Activated CD8-positive, alpha-beta memory T cell treated with anti-CD3 and anti-CD28 coated beads, Interleukin-2, amount 10 ng/mL, durations not matched to agents 7 days and 5 days (primary cell): ENCODE results near the gene IDI1. TPM values are rescaled to one million over a fixed set of nuclear protein-coding genes. Genes with fewer than 3 reads are reported as not detected.
"Not testable (repeated sequence)": the region's sequence is repeated elsewhere in the genome, so short reads cannot be mapped to it uniquely, and the experiment has no call there.

Experiments used
- ATAC-seq: fragments of 150-1000 bp; cut with Tn5 transposase; one replicate; pipeline ENCODE4 v1.10.0; 2021; ENCODE audit warnings: moderate library complexity
- CTCF ChIA-PET: fragments of 350-600 bp; sonication (Branson Sonifier 250); formaldehyde crosslinking; loops from one replicate; lab custom pipeline; 2021; ENCODE audit warnings: antibody characterized with exemption; lab: Charles Lee
- DNase-seq: peaks from one replicate; pipeline ENCODE4 v3.0.0-alpha.2; 2020
- H3K27ac Mint-ChIP-seq: one replicate; pipeline ENCODE4 v1.8.0; 2021; ENCODE audit warnings: mild to moderate bottlenecking, mixed read lengths
- H3K27me3 Mint-ChIP-seq: one replicate; pipeline ENCODE4 v1.8.0; 2021; ENCODE audit warnings: mixed read lengths
- H3K36me3 Mint-ChIP-seq: one replicate; pipeline ENCODE4 v1.8.0; 2021; ENCODE audit warnings: mild to moderate bottlenecking, mixed read lengths
- H3K4me1 Mint-ChIP-seq: one replicate; pipeline ENCODE4 v1.8.0; 2021; ENCODE audit warnings: mixed read lengths
- H3K4me3 Mint-ChIP-seq: one replicate; pipeline ENCODE4 v1.8.0; 2021; ENCODE audit warnings: mild to moderate bottlenecking, moderate library complexity, mixed read lengths
- H3K9me3 Mint-ChIP-seq: one replicate; pipeline ENCODE4 v1.8.0; 2022; ENCODE audit warnings: low read depth, mixed read lengths
- total RNA-seq, 2 experiments: library from RNA; stranded (reverse); gene quantifications; one replicate each; pipeline ENCODE4 v1.2.3, GENCODE V29; 2021

Gene IDI1
- total RNA-seq, 2 experiments from 2014 or later: 60.8 to 75.8 TPM

- Mint-ChIP-seq H3K27me3 (no peaks in the 10 kb centered on the region), H3K9me3 (no peaks in the 10 kb centered on the region), H3K36me3 (peaks cover 29% of the 10 kb centered on the region), H3K4me1 (no peaks in the 10 kb centered on the region), H3K27ac (no peak overlapping the region), H3K4me3 (no peak overlapping the region)
- CTCF ChIA-PET: no interaction called here
- DNase-seq (no peak), ATAC-seq (no peak)
Measured at GRCh38 chr10:1078668-1079067, 29.7 kb upstream of the IDI1 start.

- H3K36me3 Mint-ChIP-seq: peaks cover 27% of the 10 kb centered on the region
- H3K27ac Mint-ChIP-seq: no peak overlapping the region
- peaks cover 2% of the 10 kb centered on the region for H3K4me1 Mint-ChIP-seq
- no peaks in the 10 kb centered on the region for H3K9me3 Mint-ChIP-seq
- ATAC-seq (no peak), DNase-seq (no peak)
- no peaks in the 10 kb centered on the region for H3K27me3 Mint-ChIP-seq
- CTCF ChIA-PET: interaction anchor here (1.3 to 1.6 kb wide), 2 partner anchors 17 to 46 kb away, joined by 3 read pairs; no protein-coding TSS in a partner anchor
- H3K4me3 Mint-ChIP-seq: no peak overlapping the region
Measured at GRCh38 chr10:1074748-1075308, 25.9 kb upstream of the IDI1 start.

GRCh38 chr10:1074052-1074747, 25.3 kb upstream of the IDI1 start:
- DNase-seq (no peak), ATAC-seq (no peak)
- CTCF ChIA-PET: interaction anchor here (1.3 to 1.6 kb wide), 3 partner anchors 17 to 45 kb away, joined by 3 read pairs; no protein-coding TSS in a partner anchor
- Mint-ChIP-seq H3K27ac (no peak overlapping the region), H3K4me3 (no peak overlapping the region), H3K36me3 (peaks cover 23% of the 10 kb centered on the region), H3K4me1 (peaks cover 8% of the 10 kb centered on the region), H3K27me3 (no peaks in the 10 kb centered on the region), H3K9me3 (no peaks in the 10 kb centered on the region)

GRCh38 chr10:1070919-1071318, 22.0 kb upstream of the IDI1 start:
- Mint-ChIP-seq H3K36me3 (peaks cover 20% of the 10 kb centered on the region), H3K4me1 (peaks cover 31% of the 10 kb centered on the region), H3K9me3 (no peaks in the 10 kb centered on the region), H3K27me3 (no peaks in the 10 kb centered on the region), H3K4me3 (no peak overlapping the region), H3K27ac (no peak overlapping the region)
- DNase-seq (no peak), ATAC-seq (no peak)
- CTCF ChIA-PET: no interaction called here

- Mint-ChIP-seq H3K27ac (no peak overlapping the region), H3K27me3 (no peaks in the 10 kb centered on the region), H3K4me3 (no peak overlapping the region), H3K36me3 (peaks cover 28% of the 10 kb centered on the region), H3K9me3 (no peaks in the 10 kb centered on the region), H3K4me1 (peaks cover 42% of the 10 kb centered on the region)
- ATAC-seq: peak; percentile 23
- DNase-seq: no peak
- CTCF ChIA-PET: no interaction called here
Measured at GRCh38 chr10:1068380-1069361, 19.8 kb upstream of the IDI1 start.

GRCh38 chr10:1066734-1067133, 17.8 kb upstream of the IDI1 start:
- H3K36me3 Mint-ChIP-seq: peaks cover 22% of the 10 kb centered on the region
- DNase-seq, CTCF ChIA-PET, ATAC-seq, H3K9me3 Mint-ChIP-seq, H3K4me3 Mint-ChIP-seq, H3K27ac Mint-ChIP-seq, H3K27me3 Mint-ChIP-seq: not testable (repeated sequence)
- H3K4me1 Mint-ChIP-seq: peaks cover 62% of the 10 kb centered on the region

- H3K4me1 Mint-ChIP-seq: peaks cover 78% of the 10 kb centered on the region
- H3K36me3 Mint-ChIP-seq: peaks cover 21% of the 10 kb centered on the region
- H3K27me3 Mint-ChIP-seq: no peaks in the 10 kb centered on the region
- no peak overlapping the region for H3K27ac Mint-ChIP-seq
- ATAC-seq (no peak), DNase-seq (no peak)
- CTCF ChIA-PET: no interaction called here
- H3K4me3 Mint-ChIP-seq: no peak overlapping the region
- H3K9me3 Mint-ChIP-seq: no peaks in the 10 kb centered on the region
Measured at GRCh38 chr10:1064964-1065247, 16.0 kb upstream of the IDI1 start.

GRCh38 chr10:1063232-1063865, 14.4 kb upstream of the IDI1 start:
- peak overlapping the region; percentile 69 for H3K27ac Mint-ChIP-seq
- H3K9me3 Mint-ChIP-seq: no peaks in the 10 kb centered on the region
- peak; percentile 78 for ATAC-seq
- peaks cover 22% of the 10 kb centered on the region for H3K36me3 Mint-ChIP-seq
- no peaks in the 10 kb centered on the region for H3K27me3 Mint-ChIP-seq
- CTCF ChIA-PET: no interaction called here
- peaks cover 75% of the 10 kb centered on the region for H3K4me1 Mint-ChIP-seq
- H3K4me3 Mint-ChIP-seq: peak overlapping the region; percentile 11
- DNase-seq: peak; percentile 55

GRCh38 chr10:1061930-1062774, 13.2 kb upstream of the IDI1 start:
- Mint-ChIP-seq H3K4me1 (peaks cover 77% of the 10 kb centered on the region), H3K27me3 (no peaks in the 10 kb centered on the region), H3K4me3 (peak overlapping the region; percentile 11), H3K36me3 (peaks cover 23% of the 10 kb centered on the region), H3K27ac (peak overlapping the region; percentile 69), H3K9me3 (no peaks in the 10 kb centered on the region)
- no peak for ATAC-seq
- DNase-seq: no peak
- CTCF ChIA-PET: no interaction called here

GRCh38 chr10:1059902-1060301, 11.0 kb upstream of the IDI1 start:
- no peaks in the 10 kb centered on the region for H3K9me3 Mint-ChIP-seq
- H3K27me3 Mint-ChIP-seq: no peaks in the 10 kb centered on the region
- H3K4me1 Mint-ChIP-seq: peaks cover 77% of the 10 kb centered on the region
- H3K4me3 Mint-ChIP-seq: no peak overlapping the region
- H3K27ac Mint-ChIP-seq: peak overlapping the region; percentile 50
- ATAC-seq (no peak), DNase-seq (no peak)
- peaks cover 20% of the 10 kb centered on the region for H3K36me3 Mint-ChIP-seq
- CTCF ChIA-PET: interaction anchor here (1.4 kb wide), 1 partner anchor 20 kb away, joined by 3 read pairs; no protein-coding TSS in a partner anchor

GRCh38 chr10:1058017-1058416, 9.1 kb upstream of the IDI1 start:
- H3K27me3 Mint-ChIP-seq: no peaks in the 10 kb centered on the region
- peak overlapping the region; percentile 100 for H3K4me3 Mint-ChIP-seq
- H3K36me3 Mint-ChIP-seq: peaks cover 24% of the 10 kb centered on the region
- H3K9me3 Mint-ChIP-seq: no peaks in the 10 kb centered on the region
- H3K4me1 Mint-ChIP-seq: peaks cover 80% of the 10 kb centered on the region
- CTCF ChIA-PET: interaction anchor here (0.9 kb wide), 1 partner anchor 15 kb away, joined by 3 read pairs; no protein-coding TSS in a partner anchor
- H3K27ac Mint-ChIP-seq: peak overlapping the region; percentile 95
- DNase-seq (no peak), ATAC-seq (no peak)

- peak overlapping the region; percentile 100 for H3K4me3 Mint-ChIP-seq
- H3K27ac Mint-ChIP-seq: peak overlapping the region; percentile 95
- DNase-seq (no peak), ATAC-seq (no peak)
- peaks cover 80% of the 10 kb centered on the region for H3K4me1 Mint-ChIP-seq
- H3K9me3 Mint-ChIP-seq: no peaks in the 10 kb centered on the region
- CTCF ChIA-PET: interaction anchor here (0.8 to 0.9 kb wide), 2 partner anchors 16 to 18 kb away, joined by 3 read pairs; no protein-coding TSS in a partner anchor
- H3K36me3 Mint-ChIP-seq: peaks cover 32% of the 10 kb centered on the region
- no peaks in the 10 kb centered on the region for H3K27me3 Mint-ChIP-seq
Measured at GRCh38 chr10:1057106-1057657, 8.3 kb upstream of the IDI1 start.
